Left lung (tissue), 10 donors: ENCODE measurements around the gene ENAM. TPM values are rescaled to one million over a fixed set of nuclear protein-coding genes. Genes with fewer than 3 reads are reported as not detected.
A peak's percentile ranks its signal among the peaks of the same experiment; 100 is the strongest.

Source experiments
- ATAC-seq: fragments of 200-7000 bp; cut with Tn5 transposase; one replicate; pipeline ENCODE4 v1.9.1; 2020; ENCODE audit warnings: moderate library complexity
- DNase-seq, 4 donors: peaks; one replicate each; pipeline ENCODE4 v3.0.0-alpha.2; 2013 to 2020
- H3K27ac ChIP-seq, 2 donors: fragments of 200-600 bp; sonication (generic) in 1 of 2; one replicate each; pipeline versions ENCODE4 v1.5.0 to v1.8.0; 2020 to 2021
- H3K27me3 ChIP-seq, 2 donors: fragments of 200-600 bp; sonication (generic) in 1 of 2; one replicate each; pipeline versions ENCODE4 v1.5.0 to v1.8.0; 2020 to 2021
- H3K36me3 ChIP-seq, 2 donors: fragments of 200-600 bp; sonication (generic) in 1 of 2; one replicate each; pipeline versions ENCODE4 v1.5.0 to v1.8.0; 2020 to 2021
- H3K4me1 ChIP-seq, 2 donors: fragments of 200-600 bp; one replicate each; pipeline ENCODE4 v1.8.0; 2021
- H3K4me3 ChIP-seq, 2 donors: fragments of 200-600 bp; sonication (generic) in 1 of 2; one replicate each; pipeline versions ENCODE4 v1.5.0 to v1.8.0; 2020 to 2021; ENCODE audit warnings: mild to moderate bottlenecking in 1 of 2
- H3K9me3 ChIP-seq, 2 donors: fragments of 200-600 bp; sonication (generic) in 1 of 2; one replicate each; pipeline versions ENCODE4 v1.5.0 to v1.8.0; 2020 to 2021
- intact Hi-C, 2 donors: fragments of 100-400 bp; cut with DNase I; formaldehyde crosslinking; loops; one replicate each; pipeline versions ENCODE4 v1.11.2 to v1.14.2; 2022
- polyA plus RNA-seq, 6 donors: library from polyadenylated mRNA; unstranded; fragments of 120-200 nt; gene quantifications; one replicate each; pipeline ENCODE4 v1.2.1, GENCODE V29; 2013; ENCODE audit not compliant: insufficient read length in 6 of 6
- total RNA-seq, 2 donors: library from RNA; stranded (reverse); fragmentation: NEBNext Ultra II Directional; extraction: Animal tissue kit (Norgen Biotek cat#: 25700); gene quantifications; one replicate each; pipeline ENCODE4 v1.2.1, GENCODE V29; 2021
- TF ChIP-seq, protein P1 (sequence below), 2 donors: fragments of 200-600 bp; sonication (generic) in 1 of 2; IDR thresholded peaks; one replicate each; pipeline versions ENCODE4 v1.5.0 to v1.8.0; 2021; ENCODE audit warnings: antibody characterized with exemption in 2 of 2
- donor health status: DM: no; HTN: yes; CAD: no.
- donor health status: DM: no; HTN: no; CAD: no.

Gene ENAM
- total and polyA plus RNA-seq, 8 donors = 0.14 to 0.84 (median 0.42) TPM

DNA sequence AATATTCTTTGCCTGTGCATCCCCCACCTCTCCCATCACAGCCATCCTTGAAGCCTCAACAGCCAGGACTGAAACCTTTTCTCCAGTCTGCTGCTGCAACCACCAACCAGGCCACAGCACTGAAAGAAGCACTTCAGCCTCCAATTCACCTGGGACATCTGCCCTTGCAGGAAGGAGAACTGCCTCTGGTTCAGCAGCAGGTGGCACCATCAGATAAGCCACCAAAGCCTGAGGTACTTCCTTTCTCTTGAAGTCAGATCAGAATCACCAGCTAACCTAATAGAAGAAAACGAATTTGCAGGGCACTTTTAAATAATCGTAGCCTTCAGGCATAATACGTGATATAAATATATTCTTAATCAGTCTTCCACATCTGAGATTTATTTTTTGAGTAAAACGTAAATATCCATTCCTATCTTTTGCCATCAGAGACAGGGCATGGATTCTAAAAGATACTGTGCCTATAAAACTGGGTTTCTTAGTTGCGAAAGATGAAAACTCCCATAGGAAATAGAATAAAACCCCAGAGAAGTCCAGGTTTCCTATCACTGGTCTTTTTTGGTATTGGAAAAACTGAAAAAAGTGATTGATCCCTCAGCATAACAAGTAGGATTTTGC, 27.0 kb upstream of the ENAM start:
- intact Hi-C loops = no loop called here
- DNase-seq (peak in 2 of 4 donors; percentile 48 to 77), ATAC-seq (peak; percentile 95)
- H3K4me1 ChIP-seq = no peaks in the 10 kb centered on the region
- no peak overlapping the region for H3K27ac ChIP-seq
- no peak overlapping the region for H3K4me3 ChIP-seq
- no peaks in the 10 kb centered on the region for H3K36me3 ChIP-seq
- peaks cover 0 to 1% of the 10 kb centered on the region in 2 donors for H3K27me3 ChIP-seq
- no peaks in the 10 kb centered on the region for H3K9me3 ChIP-seq
- TF ChIP-seq, protein P1, sequence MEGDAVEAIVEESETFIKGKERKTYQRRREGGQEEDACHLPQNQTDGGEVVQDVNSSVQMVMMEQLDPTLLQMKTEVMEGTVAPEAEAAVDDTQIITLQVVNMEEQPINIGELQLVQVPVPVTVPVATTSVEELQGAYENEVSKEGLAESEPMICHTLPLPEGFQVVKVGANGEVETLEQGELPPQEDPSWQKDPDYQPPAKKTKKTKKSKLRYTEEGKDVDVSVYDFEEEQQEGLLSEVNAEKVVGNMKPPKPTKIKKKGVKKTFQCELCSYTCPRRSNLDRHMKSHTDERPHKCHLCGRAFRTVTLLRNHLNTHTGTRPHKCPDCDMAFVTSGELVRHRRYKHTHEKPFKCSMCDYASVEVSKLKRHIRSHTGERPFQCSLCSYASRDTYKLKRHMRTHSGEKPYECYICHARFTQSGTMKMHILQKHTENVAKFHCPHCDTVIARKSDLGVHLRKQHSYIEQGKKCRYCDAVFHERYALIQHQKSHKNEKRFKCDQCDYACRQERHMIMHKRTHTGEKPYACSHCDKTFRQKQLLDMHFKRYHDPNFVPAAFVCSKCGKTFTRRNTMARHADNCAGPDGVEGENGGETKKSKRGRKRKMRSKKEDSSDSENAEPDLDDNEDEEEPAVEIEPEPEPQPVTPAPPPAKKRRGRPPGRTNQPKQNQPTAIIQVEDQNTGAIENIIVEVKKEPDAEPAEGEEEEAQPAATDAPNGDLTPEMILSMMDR (IDR thresholded peaks at IDR 0.05) = peak; percentile 64 to 73

DNA sequence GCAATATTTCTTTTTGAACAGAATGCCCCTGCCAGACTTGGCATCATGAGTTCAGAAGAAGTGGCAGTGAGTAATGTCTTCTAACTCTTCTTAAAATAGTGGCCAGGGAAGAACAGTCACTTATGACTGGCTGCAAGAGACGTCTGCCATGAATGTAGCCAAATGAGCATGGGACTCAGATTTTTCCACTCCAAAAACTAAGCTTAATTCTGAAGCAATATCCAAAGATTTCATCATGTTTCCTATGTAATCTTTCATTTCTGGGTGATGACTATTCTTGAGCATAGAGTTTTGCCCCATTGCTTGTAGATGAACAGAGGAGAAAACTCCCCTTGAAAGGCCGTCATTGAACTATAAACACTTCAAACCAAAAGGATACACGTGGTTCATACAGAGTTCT, 24.7 kb upstream of the ENAM start:
- DNase-seq (no peak), ATAC-seq (peak; percentile 71)
- intact Hi-C loops = no loop called here
- TF ChIP-seq, protein P1 (IDR thresholded peaks at IDR 0.05) = no peak
- H3K36me3 ChIP-seq = no peaks in the 10 kb centered on the region
- H3K27ac ChIP-seq = no peak overlapping the region
- no peak overlapping the region for H3K4me3 ChIP-seq
- H3K27me3 ChIP-seq = no peaks in the 10 kb centered on the region
- H3K4me1 ChIP-seq = no peaks in the 10 kb centered on the region
- H3K9me3 ChIP-seq = no peaks in the 10 kb centered on the region

DNA sequence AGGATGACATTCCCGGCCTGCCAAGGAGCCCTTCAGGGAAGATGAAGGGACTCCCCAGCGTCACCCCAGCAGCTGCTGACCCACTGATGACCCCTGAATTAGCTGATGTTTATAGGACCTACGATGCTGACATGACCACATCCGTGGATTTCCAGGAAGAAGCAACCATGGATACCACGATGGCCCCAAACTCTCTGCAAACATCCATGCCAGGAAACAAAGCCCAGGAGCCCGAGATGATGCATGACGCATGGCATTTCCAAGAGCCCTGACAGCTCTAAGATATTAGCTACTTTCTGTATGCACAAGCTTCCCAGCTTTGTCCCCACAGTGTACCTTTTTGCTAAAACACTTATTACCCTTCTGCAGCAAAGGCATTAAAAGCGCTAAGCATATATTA, 22.1 kb upstream of the ENAM start:
- no peaks in the 10 kb centered on the region for H3K4me1 ChIP-seq
- no peaks in the 10 kb centered on the region for H3K27me3 ChIP-seq
- TF ChIP-seq, protein P1 (IDR thresholded peaks at IDR 0.05) = no peak
- H3K27ac ChIP-seq = no peak overlapping the region
- DNase-seq (no peak), ATAC-seq (no peak)
- intact Hi-C loops = no loop called here
- H3K4me3 ChIP-seq = no peak overlapping the region
- H3K9me3 ChIP-seq = no peaks in the 10 kb centered on the region
- H3K36me3 ChIP-seq = no peaks in the 10 kb centered on the region

DNA sequence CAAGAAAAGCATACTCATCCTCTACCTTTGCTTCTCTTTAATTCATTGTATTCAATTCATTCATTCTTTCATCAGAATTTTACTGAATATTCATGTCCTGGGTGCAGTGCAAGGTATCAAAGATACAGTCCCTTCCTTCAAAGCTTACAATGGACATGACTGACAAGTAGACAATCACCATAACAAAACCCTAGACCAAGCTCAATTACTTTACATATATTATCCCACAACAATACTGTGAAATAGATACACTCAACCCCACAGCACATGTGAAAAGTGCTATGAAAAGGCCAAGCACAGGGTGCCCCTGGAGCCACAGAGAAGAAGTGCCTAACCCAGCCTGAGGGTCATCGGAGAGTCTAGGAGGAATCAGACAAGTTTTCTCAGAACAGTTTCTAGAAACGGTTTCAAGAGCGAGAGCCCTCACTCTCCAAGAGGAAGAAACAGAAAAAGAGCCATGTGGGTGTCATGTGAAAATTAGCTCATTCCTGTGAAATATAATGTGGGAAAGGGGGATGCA, 21.1 kb upstream of the ENAM start:
- Histone ChIP-seq H3K4me1 (no peaks in the 10 kb centered on the region), H3K9me3 (no peaks in the 10 kb centered on the region), H3K27ac (no peak overlapping the region), H3K4me3 (no peak overlapping the region), H3K36me3 (no peaks in the 10 kb centered on the region), H3K27me3 (no peaks in the 10 kb centered on the region)
- no peak for DNase-seq
- intact Hi-C loops = no loop called here
- TF ChIP-seq, protein P1 (IDR thresholded peaks at IDR 0.05) = no peak
- no peak for ATAC-seq

DNA sequence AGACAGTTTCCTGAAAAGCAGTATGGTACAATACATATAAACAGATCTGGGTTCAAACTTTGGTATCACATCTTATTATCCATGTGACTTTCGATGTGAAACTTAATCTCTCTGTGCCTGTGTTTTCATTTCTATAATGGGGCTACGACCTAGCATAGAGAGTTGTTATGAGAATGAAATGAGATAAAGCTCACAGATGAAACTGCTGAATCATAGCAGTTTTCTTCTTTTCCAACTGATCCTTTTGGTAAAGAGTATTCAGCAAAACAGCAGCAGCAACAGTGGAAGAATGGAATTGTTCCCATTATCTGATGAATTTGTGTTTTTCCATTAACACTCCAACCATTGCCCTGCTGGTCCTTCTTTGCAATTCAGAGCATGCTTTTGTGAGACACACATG, 20.2 kb upstream of the ENAM start:
- H3K4me3 ChIP-seq = no peak overlapping the region
- no peak for ATAC-seq
- no peaks in the 10 kb centered on the region for H3K9me3 ChIP-seq
- TF ChIP-seq, protein P1 (IDR thresholded peaks at IDR 0.05) = no peak
- intact Hi-C loops = no loop called here
- DNase-seq = no peak
- no peak overlapping the region for H3K27ac ChIP-seq
- no peaks in the 10 kb centered on the region for H3K27me3 ChIP-seq
- H3K36me3 ChIP-seq = no peaks in the 10 kb centered on the region
- H3K4me1 ChIP-seq = no peaks in the 10 kb centered on the region
